GM19467 (cell line): ENCODE data around the gene TMC8.
"Not testable (repeated sequence)": the region's sequence is repeated elsewhere in the genome, so short reads cannot be mapped to it uniquely, and the experiment has no call there.

ENCODE experiments used
- ATAC-seq: cut with Tn5 transposase; IDR thresholded peaks from one replicate; pipeline ENCODE4 v1.9.1; 2021; ENCODE audit warnings: mild to moderate bottlenecking, moderate library complexity; ENCODE audit not compliant: unreplicated experiment

Gene TMC8

DNA sequence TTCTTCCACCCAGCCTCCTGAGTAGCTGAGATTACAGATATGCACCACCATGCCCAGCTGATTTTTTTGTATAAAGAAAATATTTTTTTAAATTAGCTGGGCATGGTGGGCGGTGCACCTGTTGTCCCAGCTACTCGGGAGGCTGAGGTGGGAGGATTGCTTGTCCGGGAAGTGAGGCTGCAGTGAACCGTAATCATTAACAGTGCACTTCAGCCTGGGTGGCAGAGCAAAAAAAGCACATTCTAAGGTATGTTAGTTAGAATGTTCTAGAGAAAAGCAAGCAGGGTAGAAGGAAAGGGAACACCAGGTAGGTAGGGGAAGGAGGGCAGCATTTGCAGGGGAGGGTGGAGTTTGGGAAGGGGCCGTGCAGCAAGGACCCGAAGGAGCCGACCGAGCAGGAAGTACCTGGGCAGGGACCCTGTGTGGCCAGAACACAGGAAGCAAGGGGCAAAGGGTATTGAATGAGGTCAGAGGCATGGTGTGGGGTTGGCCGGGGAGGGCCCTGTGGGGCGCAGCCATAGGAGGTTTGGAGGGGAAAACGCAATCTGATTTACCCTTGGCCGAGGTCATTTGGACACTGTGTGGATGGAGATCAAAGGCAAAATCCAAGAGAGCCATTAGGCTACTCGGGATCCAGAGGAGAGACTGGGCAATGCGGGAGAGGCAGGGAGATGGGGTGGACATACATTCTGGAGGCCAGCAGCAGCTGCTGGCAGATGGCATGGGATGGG lies 17.9 kb downstream of the TMC8 start:
- ATAC-seq = no peak

GRCh38 chr17:78151514-78152008 lies 21.0 kb downstream of the TMC8 start:
- ATAC-seq = no peak

- ATAC-seq = peak; percentile 42
Measured at GRCh38 chr17:78154903-78155811, 24.6 kb downstream of the TMC8 start.

DNA sequence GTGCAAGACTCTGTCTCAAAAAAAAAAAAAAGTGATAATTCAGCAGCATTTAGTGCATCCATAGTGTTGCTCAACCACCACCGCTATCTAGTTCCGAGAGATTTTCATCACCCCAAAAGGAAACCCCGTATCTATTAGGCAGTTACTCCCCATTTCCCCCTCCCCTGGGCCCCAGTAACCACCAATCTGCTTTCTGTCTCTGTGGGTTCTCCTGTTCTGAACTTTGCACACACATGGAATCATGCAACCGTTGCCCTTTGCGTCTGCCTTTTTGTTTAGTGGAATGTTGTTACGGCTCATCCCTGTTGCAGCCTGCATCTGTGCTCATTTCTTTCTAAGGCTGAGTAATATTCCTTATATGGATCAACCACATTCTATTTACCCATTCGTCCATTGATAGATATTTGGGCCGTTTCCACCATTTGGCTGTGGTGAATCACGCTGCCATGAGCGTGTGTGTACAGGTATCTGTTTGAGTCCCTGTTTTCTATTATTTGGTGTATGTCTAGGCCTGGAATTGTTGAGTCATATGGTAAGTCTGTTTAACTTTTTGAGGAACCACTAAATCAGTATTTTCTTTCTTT lies 29.1 kb downstream of the TMC8 start:
- ATAC-seq = no peak

DNA sequence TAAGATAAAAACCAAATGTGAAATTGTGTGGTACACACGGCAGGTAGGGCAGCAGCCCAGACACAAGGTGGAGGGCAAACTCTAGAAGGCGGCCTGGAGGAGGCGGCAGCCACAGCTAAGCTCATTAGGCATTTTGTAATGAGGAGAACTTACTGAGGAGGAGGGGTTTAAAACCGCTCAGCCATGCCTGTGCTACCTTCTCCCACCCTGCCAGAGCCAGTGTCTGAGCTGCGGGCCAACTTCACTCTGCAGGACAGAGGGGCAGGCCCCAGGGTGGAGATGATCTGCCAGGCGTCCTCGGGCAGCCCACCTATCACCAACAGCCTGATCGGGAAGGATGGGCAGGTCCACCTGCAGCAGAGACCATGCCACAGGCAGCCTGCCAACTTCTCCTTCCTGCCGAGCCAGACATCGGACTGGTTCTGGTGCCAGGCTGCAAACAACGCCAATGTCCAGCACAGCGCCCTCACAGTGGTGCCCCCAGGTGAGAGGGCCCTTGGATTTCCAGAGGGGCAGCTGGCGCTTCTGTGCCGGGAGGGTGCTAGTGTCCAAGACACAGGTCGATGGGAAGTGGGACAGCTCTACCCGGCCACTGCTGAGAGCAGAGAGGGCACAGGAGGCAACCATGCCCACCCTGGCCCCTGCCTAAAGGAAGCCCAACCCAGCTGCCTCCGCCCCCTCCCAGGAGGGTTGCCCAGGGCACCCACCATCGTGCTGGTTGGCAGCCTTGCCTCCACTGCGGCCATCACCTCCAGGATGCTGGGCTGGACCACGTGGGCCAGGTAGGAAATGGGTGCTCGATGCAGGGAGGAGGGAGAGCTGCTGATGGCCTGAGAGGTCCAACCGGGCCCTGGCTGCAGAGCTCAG lies 33.5 kb downstream of the TMC8 start:
- ATAC-seq = no peak

DNA sequence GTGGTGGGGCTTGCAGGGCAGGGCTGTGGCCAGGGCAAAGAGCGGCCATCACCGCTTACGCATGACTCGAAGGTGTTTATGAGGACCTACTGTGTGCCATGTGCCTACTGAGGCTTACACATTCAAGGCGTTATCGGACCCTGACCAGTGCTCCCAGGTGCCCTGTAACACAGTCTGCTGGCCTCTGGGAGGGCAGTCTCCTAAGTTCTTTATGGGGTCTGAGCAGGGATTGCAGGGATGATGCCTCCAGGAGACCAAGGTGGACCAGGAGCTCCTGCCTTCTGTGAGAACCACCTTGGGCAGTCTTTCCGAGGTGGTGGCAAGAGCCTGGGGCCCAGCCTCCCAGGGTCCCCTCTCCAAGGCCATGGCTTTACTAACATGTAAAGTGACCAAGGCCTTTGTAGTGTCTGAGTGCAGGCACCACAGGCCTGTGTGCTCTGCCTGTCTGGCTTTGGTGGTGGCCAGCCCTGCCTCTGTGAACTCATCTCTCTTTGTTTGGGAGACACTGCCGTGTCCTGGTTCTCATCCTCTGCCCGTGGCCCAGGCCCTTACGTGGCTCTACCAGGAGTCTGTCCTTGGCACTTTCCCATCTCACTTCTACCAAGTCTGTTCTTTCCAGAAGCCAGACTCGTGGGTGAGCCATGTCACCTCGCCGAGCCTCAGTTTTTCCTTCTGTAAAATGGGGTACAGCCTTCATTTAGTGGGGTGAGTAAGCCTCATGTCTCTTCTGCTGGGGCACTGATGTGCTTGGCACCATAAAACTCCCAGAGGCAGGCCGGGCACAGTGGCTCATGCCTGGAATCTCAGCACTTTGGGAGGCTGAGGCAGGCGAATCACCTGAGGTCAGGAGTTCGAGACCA lies 34.4 kb downstream of the TMC8 start:
- ATAC-seq = no peak

DNA sequence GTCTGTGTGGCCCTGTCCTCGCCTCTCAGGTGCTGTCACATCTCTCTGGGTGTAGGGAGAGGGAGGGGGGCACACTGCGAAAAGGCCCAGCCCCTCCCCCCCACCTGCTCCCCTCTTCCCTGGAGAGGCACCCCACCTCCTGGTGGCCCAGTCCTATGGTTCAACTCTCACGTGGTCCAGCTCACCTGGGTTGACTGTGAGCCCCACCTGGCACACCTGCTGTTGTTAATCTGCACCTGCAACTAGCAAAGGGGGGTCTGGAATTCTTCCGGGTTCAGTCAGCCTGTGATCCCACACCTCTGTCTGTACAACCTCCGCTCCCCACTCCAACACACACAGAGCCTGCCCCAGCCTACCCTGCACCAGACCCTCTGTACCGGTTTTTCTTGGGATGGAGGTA lies 35.8 kb downstream of the TMC8 start:
- no peak for ATAC-seq

DNA sequence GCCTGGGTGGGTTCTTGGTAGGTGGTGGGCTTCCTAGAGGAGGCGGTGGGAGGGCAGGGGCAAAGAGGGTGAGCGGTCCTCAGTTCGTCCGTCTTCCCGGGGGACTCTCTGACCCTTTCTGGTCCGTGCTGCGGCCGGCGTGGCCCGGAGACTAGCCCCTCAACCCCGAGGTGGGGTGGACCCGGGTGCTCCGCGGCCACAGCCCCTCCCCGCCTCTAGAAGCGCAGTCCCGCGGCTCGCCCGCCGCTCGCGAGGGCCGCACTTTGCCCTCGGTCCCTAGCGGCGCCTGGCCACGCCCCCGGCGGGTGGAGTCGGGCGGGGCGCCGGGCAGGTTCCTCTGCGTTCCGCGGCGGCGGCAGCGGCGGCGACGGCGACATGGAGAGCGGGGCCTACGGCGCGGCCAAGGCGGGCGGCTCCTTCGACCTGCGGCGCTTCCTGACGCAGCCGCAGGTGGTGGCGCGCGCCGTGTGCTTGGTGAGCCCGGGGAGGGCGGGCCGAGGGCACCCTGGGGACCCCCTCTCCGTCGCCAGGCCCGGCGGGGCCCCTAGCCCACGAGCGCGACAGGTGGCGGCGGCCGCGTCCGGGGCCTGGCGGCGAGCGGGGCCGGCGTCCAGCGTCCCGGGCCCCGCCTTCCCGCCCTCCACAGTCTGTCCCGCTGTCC lies 37.8 kb downstream of the TMC8 start, which contains the start of gene SYNGR2:
TSS of gene SYNGR2 (plus strand) at position 340 of the 661 bp plus-strand sequence. CDS start at position 376, 36 bp downstream.
- peak; percentile 50 for ATAC-seq

DNA sequence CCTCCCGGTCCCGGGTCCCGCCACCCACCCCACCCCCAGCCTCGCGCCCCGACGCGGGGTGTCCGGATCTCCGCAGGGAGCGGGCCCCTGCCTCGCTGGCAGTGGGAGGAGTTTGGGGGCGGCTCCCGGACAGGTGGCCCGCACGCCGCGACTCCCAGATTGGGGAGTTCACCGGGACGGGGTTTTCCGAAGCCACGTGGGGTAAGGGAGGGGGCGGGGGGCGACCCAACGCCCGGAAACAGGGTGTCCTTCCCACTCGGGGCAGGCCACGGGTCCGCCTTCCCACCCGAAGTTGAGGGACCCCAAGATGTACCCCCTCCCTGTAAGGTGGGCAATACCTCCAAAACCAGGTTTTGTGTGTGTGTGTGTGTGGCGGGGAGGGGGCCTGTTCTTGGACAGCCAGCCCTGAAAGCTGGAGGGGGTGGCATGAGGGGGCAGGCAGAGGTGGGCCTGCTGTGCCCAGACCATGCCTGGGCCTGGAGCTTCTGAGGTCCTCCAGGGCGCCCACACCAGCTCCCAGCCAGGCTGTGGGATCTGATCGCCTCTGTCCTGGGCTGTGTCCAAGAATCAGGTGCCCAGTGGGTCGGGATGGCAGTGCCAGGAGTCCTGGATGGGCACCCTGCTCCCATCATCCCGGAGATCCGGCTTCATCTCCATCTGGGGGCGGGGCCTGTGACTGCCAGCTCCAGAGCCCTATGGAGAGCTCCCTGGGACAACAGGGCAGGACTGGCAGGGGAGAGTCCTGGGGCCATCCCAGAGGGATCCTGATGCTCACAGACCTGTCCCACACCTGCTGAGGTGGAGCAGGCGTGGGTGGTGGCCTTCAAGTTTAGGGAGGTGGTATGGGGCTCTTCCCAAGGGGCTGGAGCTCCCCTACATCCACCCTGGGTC lies 38.6 kb downstream of the TMC8 start:
- ATAC-seq = peak; percentile 19

DNA sequence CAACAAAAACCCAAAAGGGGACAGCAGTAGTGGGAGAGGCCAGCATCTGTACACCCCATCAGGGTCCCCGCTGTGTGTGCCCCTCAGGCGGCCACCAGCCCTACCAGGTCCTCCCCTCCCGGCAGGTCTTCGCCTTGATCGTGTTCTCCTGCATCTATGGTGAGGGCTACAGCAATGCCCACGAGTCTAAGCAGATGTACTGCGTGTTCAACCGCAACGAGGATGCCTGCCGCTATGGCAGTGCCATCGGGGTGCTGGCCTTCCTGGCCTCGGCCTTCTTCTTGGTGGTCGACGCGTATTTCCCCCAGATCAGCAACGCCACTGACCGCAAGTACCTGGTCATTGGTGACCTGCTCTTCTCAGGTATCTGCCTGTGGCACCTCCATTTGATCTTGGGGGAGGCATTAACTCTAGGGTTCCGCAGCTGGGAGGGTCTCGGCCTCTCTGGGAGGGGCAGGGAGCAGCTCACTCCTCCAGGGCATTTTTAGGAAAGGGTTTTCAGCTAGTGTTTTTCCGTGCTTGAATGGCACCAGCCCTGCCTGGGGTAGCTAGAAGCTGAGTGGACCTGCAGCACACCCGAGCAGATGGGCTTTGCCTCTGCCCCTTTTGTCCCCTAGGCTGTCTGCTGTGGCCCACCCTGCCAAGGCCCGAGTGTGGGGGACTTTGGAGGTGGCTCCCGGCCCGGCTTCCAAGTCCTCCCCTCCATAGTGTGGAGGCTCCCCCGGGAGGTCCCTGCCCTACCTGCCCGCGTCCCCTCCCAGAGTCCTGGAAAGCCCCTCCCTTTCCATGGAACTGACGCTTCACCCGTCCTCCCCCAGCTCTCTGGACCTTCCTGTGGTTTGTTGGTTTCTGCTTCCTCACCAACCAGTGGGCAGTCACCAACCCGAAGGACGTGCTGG lies 40.4 kb downstream of the TMC8 start:
- no peak for ATAC-seq

DNA sequence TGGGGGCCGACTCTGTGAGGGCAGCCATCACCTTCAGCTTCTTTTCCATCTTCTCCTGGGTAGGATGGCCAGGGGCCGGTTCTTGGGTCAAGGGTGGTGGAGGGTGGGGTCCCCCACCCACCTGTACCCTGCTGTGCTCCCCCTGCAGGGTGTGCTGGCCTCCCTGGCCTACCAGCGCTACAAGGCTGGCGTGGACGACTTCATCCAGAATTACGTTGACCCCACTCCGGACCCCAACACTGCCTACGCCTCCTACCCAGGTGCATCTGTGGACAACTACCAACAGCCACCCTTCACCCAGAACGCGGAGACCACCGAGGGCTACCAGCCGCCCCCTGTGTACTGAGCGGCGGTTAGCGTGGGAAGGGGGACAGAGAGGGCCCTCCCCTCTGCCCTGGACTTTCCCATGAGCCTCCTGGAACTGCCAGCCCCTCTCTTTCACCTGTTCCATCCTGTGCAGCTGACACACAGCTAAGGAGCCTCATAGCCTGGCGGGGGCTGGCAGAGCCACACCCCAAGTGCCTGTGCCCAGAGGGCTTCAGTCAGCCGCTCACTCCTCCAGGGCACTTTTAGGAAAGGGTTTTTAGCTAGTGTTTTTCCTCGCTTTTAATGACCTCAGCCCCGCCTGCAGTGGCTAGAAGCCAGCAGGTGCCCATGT lies 41.1 kb downstream of the TMC8 start:
- not testable (repeated sequence) for ATAC-seq

- no peak for ATAC-seq
Measured at GRCh38 chr17:78172249-78173051, 41.9 kb downstream of the TMC8 start.

DNA sequence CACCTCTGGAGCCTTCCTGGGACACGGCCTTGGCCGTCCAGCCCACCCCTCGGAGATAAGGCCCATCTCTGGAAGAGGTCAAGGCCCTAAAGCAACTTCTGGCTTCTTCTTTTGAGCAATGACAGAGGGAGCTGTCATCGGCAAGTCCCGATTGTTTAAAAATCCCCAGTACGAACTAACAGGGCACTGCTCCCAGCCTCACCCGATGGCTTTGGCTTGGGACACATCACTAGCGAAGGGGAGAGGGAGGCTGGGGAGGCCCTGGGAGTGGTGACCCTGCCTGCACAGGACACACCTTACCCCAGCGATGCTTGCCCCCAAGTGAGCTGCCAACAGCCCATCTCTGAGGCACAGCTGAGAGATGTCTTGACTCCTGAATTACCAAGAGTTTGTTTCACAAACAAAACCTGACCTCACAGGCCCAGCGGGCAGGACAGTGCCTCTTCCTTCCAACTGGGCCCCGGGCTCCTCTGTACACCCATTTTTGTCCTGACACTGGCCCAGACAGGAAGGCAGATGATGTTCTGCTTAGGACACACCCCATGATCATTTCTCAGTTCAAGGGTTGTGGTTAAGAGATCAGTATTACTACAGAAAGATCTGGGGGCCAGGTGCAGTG lies 42.6 kb downstream of the TMC8 start:
- ATAC-seq = no peak

- no peak for ATAC-seq
Measured at GRCh38 chr17:78174346-78174869, 43.8 kb downstream of the TMC8 start.
